Fibroblast of peridontal ligament (primary cell): ENCODE measurements around the gene IST1.

Experiments
- DNase-seq: peaks from one replicate; pipeline ENCODE4 v3.0.0-alpha.2; 2010; ENCODE audit errors: extremely low read depth

The IST1 gene

GRCh38 chr16:71919035-71919434 lies 23.7 kb downstream of the IST1 start:
- DNase-seq, result no peak

- no peak for DNase-seq
These were observed 25.3 kb downstream of the IST1 start for GRCh38 chr16:71920658-71921057.

GRCh38 chr16:71923941-71924690 lies 28.8 kb downstream of the IST1 start:
- DNase-seq, result no peak

GRCh38 chr16:71924710-71925109 lies 29.4 kb downstream of the IST1 start:
- DNase-seq, result no peak

- peak; percentile 83 for DNase-seq
These were observed 32.1 kb downstream of the IST1 start for GRCh38 chr16:71927383-71927782.

GRCh38 chr16:71927787-71928186 lies 32.5 kb downstream of the IST1 start:
- DNase-seq, result no peak

- peak; percentile 74 for DNase-seq
These were observed 33.7 kb downstream of the IST1 start for GRCh38 chr16:71929048-71929447.

- no peak for DNase-seq
These were observed 34.8 kb downstream of the IST1 start for GRCh38 chr16:71930013-71930563.

- no peak for DNase-seq
These were observed 35.7 kb downstream of the IST1 start for GRCh38 chr16:71931001-71931400.

- no peak for DNase-seq
These were observed 36.3 kb downstream of the IST1 start for GRCh38 chr16:71931599-71931998.

- DNase-seq, result no peak
These were observed 37.7 kb downstream of the IST1 start for GRCh38 chr16:71933017-71933416.

GRCh38 chr16:71933913-71934695 lies 38.8 kb downstream of the IST1 start:
- DNase-seq, result peak; percentile 11

GRCh38 chr16:71937868-71938510 lies 42.7 kb downstream of the IST1 start:
- no peak for DNase-seq

GRCh38 chr16:71943887-71944286 lies 48.6 kb downstream of the IST1 start:
- DNase-seq, result no peak

- DNase-seq, result no peak
These were observed 50.3 kb downstream of the IST1 start for GRCh38 chr16:71945616-71946015.

GRCh38 chr16:71952825-71953224 lies 57.5 kb downstream of the IST1 start:
- no peak for DNase-seq

- no peak for DNase-seq
These were observed 58.8 kb downstream of the IST1 start for GRCh38 chr16:71954180-71954579.

GRCh38 chr16:71954699-71955195 lies 59.4 kb downstream of the IST1 start:
- no peak for DNase-seq

GRCh38 chr16:71956486-71956885 lies 61.2 kb downstream of the IST1 start:
- DNase-seq, result no peak

GRCh38 chr16:71961066-71962039 lies 66.0 kb downstream of the IST1 start:
- DNase-seq, result peak; percentile 94
